Bronchial epithelial cell (primary cell): ENCODE measurements around the gene FANCE. TPM values are rescaled to one million over a fixed set of nuclear protein-coding genes. Genes with fewer than 3 reads are reported as not detected.

Experiments
- DNase-seq: peaks from one replicate; pipeline ENCODE4 v3.0.0-alpha.2; 2010; ENCODE audit warnings: low read depth
- FAIRE-seq: peaks from 2 replicates; lab custom pipeline; 2011; peaks lifted over from hg19 to GRCh38; lab: Jason Lieb, UNC
- H3K27me3 ChIP-seq: 2 replicates; pipeline ENCODE4 v1.5.1; 2011; ENCODE audit warnings: low read length; ENCODE audit not compliant: control insufficient read depth, insufficient read depth
- H3K36me3 ChIP-seq: 2 replicates; pipeline ENCODE4 v1.5.1; 2011; ENCODE audit warnings: low read length; ENCODE audit not compliant: control insufficient read depth, insufficient read depth
- H3K4me3 ChIP-seq: 2 replicates; pipeline ENCODE4 v1.5.1; 2011; ENCODE audit warnings: mild to moderate bottlenecking, low read depth, low read length, control low read depth
- CTCF ChIP-seq: IDR thresholded peaks from 2 replicates; pipeline ENCODE4 v1.5.1; 2011; ENCODE audit warnings: mild to moderate bottlenecking, moderate library complexity, low read length, control low read depth, inconsistent platforms; ENCODE audit not compliant: insufficient read depth, severe bottlenecking
- total RNA-seq: library from RNA; depleted of rRNA; stranded (reverse); fragments of >200 nt; gene quantifications from 2 replicates; pipeline ENCODE4 v1.2.1, GENCODE V29; 2014

Gene FANCE
- total RNA-seq, 1 donor from 2014 or later = 46.3 TPM

GRCh38 chr6:35503534-35503933 is 51.4 kb downstream of the FANCE start:
- FAIRE-seq = no peak
- H3K36me3 ChIP-seq = no peaks in the 10 kb centered on the region
- no peak for TF ChIP-seq CTCF
- H3K27me3 ChIP-seq = no peaks in the 10 kb centered on the region
- no peak for DNase-seq
- no peak overlapping the region for H3K4me3 ChIP-seq

- peaks cover 3% of the 10 kb centered on the region for H3K27me3 ChIP-seq
- no peaks in the 10 kb centered on the region for H3K36me3 ChIP-seq
- DNase-seq (no peak), FAIRE-seq (no peak)
- H3K4me3 ChIP-seq = no peak overlapping the region
- no peak for TF ChIP-seq CTCF
Measured at GRCh38 chr6:35505999-35506412, 53.9 kb downstream of the FANCE start.

- no peaks in the 10 kb centered on the region for H3K36me3 ChIP-seq
- H3K27me3 ChIP-seq = peaks cover 8% of the 10 kb centered on the region
- FAIRE-seq (no peak), DNase-seq (no peak)
- H3K4me3 ChIP-seq = no peak overlapping the region
- TF ChIP-seq CTCF = no peak
Measured at GRCh38 chr6:35506536-35506935, 54.4 kb downstream of the FANCE start.

- H3K36me3 ChIP-seq = no peaks in the 10 kb centered on the region
- no peak overlapping the region for H3K4me3 ChIP-seq
- DNase-seq (no peak), FAIRE-seq (no peak)
- no peak for TF ChIP-seq CTCF
- H3K27me3 ChIP-seq = peaks cover 9% of the 10 kb centered on the region
Measured at GRCh38 chr6:35507221-35507620, 55.1 kb downstream of the FANCE start.

GRCh38 chr6:35508027-35508426 is 55.9 kb downstream of the FANCE start:
- no peak for TF ChIP-seq CTCF
- DNase-seq (no peak), FAIRE-seq (no peak)
- H3K4me3 ChIP-seq = no peak overlapping the region
- peaks cover 12% of the 10 kb centered on the region for H3K27me3 ChIP-seq
- H3K36me3 ChIP-seq = no peaks in the 10 kb centered on the region

GRCh38 chr6:35508542-35508941 is 56.4 kb downstream of the FANCE start:
- DNase-seq = no peak
- no peak overlapping the region for H3K4me3 ChIP-seq
- peaks cover 12% of the 10 kb centered on the region for H3K27me3 ChIP-seq
- peak; percentile 13 for FAIRE-seq
- H3K36me3 ChIP-seq = no peaks in the 10 kb centered on the region
- TF ChIP-seq CTCF = no peak
